Smooth muscle cell (in vitro differentiated cells): ENCODE data around the gene PTPRN2. TPM values are rescaled to one million over a fixed set of nuclear protein-coding genes. Genes with fewer than 3 reads are reported as not detected.

Experiments
- DNase-seq: peaks from one replicate; lab custom pipeline; 2025; ENCODE audit not compliant: unreplicated experiment; lab: John Stamatoyannopoulos, UW
- H2AFZ ChIP-seq: fragments of 200-600 bp; sonication (generic); 2 replicates; pipeline ENCODE4 v1.6.0; 2016; ENCODE audit warnings: antibody characterized with exemption, low read depth, mild to moderate bottlenecking
- H3F3A ChIP-seq: fragments of 200-600 bp; sonication (generic); 2 replicates; pipeline ENCODE4 v1.6.0; 2017; ENCODE audit warnings: antibody characterized with exemption, low read depth
- H3K27ac ChIP-seq: fragments of 200-600 bp; sonication (generic); 2 replicates; pipeline ENCODE4 v1.5.1; 2016; ENCODE audit warnings: low read depth, mild to moderate bottlenecking
- H3K27me3 ChIP-seq: fragments of 200-600 bp; sonication (generic); 2 replicates; pipeline ENCODE4 v1.6.1; 2016; ENCODE audit warnings: low read depth, mild to moderate bottlenecking
- H3K36me3 ChIP-seq: fragments of 200-600 bp; sonication (generic); 2 replicates; pipeline ENCODE4 v1.5.1; 2016; ENCODE audit warnings: low read depth
- H3K4me1 ChIP-seq: fragments of 200-600 bp; sonication (generic); 2 replicates; pipeline ENCODE4 v1.5.1; 2016; ENCODE audit warnings: low read depth
- H3K4me2 ChIP-seq: fragments of 200-600 bp; sonication (generic); 2 replicates; pipeline ENCODE4 v1.6.0; 2016; ENCODE audit warnings: mild to moderate bottlenecking
- H3K4me3 ChIP-seq: fragments of 200-600 bp; sonication (generic); 2 replicates; pipeline ENCODE4 v1.5.1; 2016; ENCODE audit warnings: mild to moderate bottlenecking
- H3K79me2 ChIP-seq: fragments of 200-600 bp; sonication (generic); 2 replicates; pipeline ENCODE4 v1.6.0; 2016; ENCODE audit warnings: low read depth, mild to moderate bottlenecking
- H3K9ac ChIP-seq: fragments of 200-600 bp; sonication (generic); 2 replicates; pipeline ENCODE4 v1.6.0; 2016; ENCODE audit warnings: low read depth
- H3K9me3 ChIP-seq: fragments of 200-600 bp; sonication (generic); replicated peaks from 2 replicates; pipeline ENCODE4 v1.5.1; 2016; ENCODE audit warnings: low read depth
- H4K20me1 ChIP-seq: fragments of 200-600 bp; sonication (generic); 2 replicates; pipeline ENCODE4 v1.6.0; 2016; ENCODE audit warnings: low read depth
- WGBS: methylation state at CpG from one replicate; pipeline ENCODE4 v1.1.7; 2016; ENCODE audit warnings: low lambda C conversion rate; 5-methylcytosine and 5-hydroxymethylcytosine counted together
- polyA plus RNA-seq: library from polyadenylated mRNA; unstranded; fragments of >200 nt; fragmentation: Nextera tagmentation; extraction: Ambion mirVana; gene quantifications from 2 replicates; pipeline ENCODE4 v1.2.1, GENCODE V29; 2016
- total RNA-seq: library from RNA; depleted of rRNA; stranded (reverse); fragments of >200 nt; gene quantifications from 2 replicates; pipeline ENCODE4 v1.2.3, GENCODE V29; 2014
- TF ChIP-seq, protein P1 (sequence below): fragments of 200-600 bp; sonication (generic); IDR thresholded peaks from 2 replicates; pipeline ENCODE4 v1.5.1; 2017; ENCODE audit warnings: borderline replicate concordance, mild to moderate bottlenecking, antibody characterized with exemption; ENCODE audit not compliant: insufficient read depth, poor library complexity, severe bottlenecking

The PTPRN2 gene
- total and polyA plus RNA-seq, 2 experiments from 2014 or later, result 0.09 to 0.87 TPM

GRCh38 chr7:157840914-157841772 is 746.5 kb downstream of the PTPRN2 start:
- 78% methylated on average over 25 of the region's 25 CpGs for whole genome bisulfite sequencing
- H3F3A ChIP-seq, result no peaks in the 10 kb centered on the region
- no peaks in the 10 kb centered on the region for H3K9me3 ChIP-seq
- no peak for DNase-seq
- no peaks in the 10 kb centered on the region for H4K20me1 ChIP-seq
- no peaks in the 10 kb centered on the region for H3K36me3 ChIP-seq
- H3K4me2 ChIP-seq, result no peak overlapping the region
- no peak overlapping the region for H3K27ac ChIP-seq
- TF ChIP-seq, protein P1, sequence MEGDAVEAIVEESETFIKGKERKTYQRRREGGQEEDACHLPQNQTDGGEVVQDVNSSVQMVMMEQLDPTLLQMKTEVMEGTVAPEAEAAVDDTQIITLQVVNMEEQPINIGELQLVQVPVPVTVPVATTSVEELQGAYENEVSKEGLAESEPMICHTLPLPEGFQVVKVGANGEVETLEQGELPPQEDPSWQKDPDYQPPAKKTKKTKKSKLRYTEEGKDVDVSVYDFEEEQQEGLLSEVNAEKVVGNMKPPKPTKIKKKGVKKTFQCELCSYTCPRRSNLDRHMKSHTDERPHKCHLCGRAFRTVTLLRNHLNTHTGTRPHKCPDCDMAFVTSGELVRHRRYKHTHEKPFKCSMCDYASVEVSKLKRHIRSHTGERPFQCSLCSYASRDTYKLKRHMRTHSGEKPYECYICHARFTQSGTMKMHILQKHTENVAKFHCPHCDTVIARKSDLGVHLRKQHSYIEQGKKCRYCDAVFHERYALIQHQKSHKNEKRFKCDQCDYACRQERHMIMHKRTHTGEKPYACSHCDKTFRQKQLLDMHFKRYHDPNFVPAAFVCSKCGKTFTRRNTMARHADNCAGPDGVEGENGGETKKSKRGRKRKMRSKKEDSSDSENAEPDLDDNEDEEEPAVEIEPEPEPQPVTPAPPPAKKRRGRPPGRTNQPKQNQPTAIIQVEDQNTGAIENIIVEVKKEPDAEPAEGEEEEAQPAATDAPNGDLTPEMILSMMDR, result no peak
- H3K79me2 ChIP-seq, result no peaks in the 10 kb centered on the region
- H3K27me3 ChIP-seq, result no peaks in the 10 kb centered on the region
- H3K4me1 ChIP-seq, result peaks cover 20% of the 10 kb centered on the region
- H3K4me3 ChIP-seq, result no peak overlapping the region
- H3K9ac ChIP-seq, result no peak overlapping the region
- no peak overlapping the region for H2AFZ ChIP-seq

- peaks cover 25% of the 10 kb centered on the region for H3K4me1 ChIP-seq
- H3K27ac ChIP-seq, result no peak overlapping the region
- 98% methylated on average over 31 of the region's 36 CpGs for WGBS
- no peaks in the 10 kb centered on the region for H3K9me3 ChIP-seq
- TF ChIP-seq, protein P1, result no peak
- H3F3A ChIP-seq, result no peaks in the 10 kb centered on the region
- no peaks in the 10 kb centered on the region for H3K27me3 ChIP-seq
- no peaks in the 10 kb centered on the region for H3K36me3 ChIP-seq
- H3K79me2 ChIP-seq, result no peaks in the 10 kb centered on the region
- no peak overlapping the region for H3K4me3 ChIP-seq
- DNase-seq, result no peak
- H3K9ac ChIP-seq, result no peak overlapping the region
- H3K4me2 ChIP-seq, result no peak overlapping the region
- no peak overlapping the region for H2AFZ ChIP-seq
- no peaks in the 10 kb centered on the region for H4K20me1 ChIP-seq
Measured at GRCh38 chr7:157840174-157840913, 747.3 kb downstream of the PTPRN2 start.

DNA sequence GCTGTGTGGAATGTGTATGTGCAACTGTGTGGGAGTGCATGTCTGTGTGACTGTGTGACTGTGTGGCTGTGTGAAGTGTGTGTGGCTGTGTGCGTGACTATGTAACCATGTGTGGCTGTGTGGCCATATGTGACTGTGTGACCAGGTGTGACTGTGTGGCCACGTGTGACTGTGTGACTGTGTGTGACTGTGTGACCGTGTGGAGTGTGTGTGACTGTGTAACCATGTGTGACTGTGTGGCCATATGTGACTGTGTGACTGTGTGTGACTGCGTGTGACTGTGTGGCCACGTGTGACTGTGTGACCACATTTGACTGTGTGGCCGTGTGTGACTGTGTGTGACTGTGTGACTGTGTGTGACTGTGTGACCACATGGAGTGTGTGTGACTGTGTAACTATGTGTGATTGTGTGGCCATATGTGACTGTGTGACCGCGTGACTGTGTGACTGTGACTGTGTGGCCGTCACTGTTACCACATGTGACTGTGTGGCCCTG is 747.9 kb downstream of the PTPRN2 start:
- H3K9me3 ChIP-seq, result no peaks in the 10 kb centered on the region

More for the DNA sequence above, 747.9 kb downstream of the PTPRN2 start:
- over 99% methylated on average over 9 of the region's 9 CpGs for WGBS
- Histone ChIP-seq H2AFZ (no peak overlapping the region), H4K20me1 (no peaks in the 10 kb centered on the region), H3K4me2 (no peak overlapping the region), H3K9ac (no peak overlapping the region), H3K36me3 (no peaks in the 10 kb centered on the region), H3K4me1 (peaks cover 31% of the 10 kb centered on the region), H3K4me3 (no peak overlapping the region), H3K27ac (no peak overlapping the region), H3F3A (no peaks in the 10 kb centered on the region), H3K79me2 (no peaks in the 10 kb centered on the region), H3K27me3 (no peaks in the 10 kb centered on the region)
- TF ChIP-seq, protein P1, result no peak
- no peak for DNase-seq
